Activated CD8-positive, alpha-beta memory T cell treated with anti-CD3 and anti-CD28 coated beads, Interleukin-2, amount 10 ng/mL, durations not matched to agents 7 days and 5 days (primary cell): Measurements from ENCODE around the gene UGT2B28. TPM values are rescaled to one million over a fixed set of nuclear protein-coding genes. Genes with fewer than 3 reads are reported as not detected.
"Not testable (repeated sequence)": the region's sequence is repeated elsewhere in the genome, so short reads cannot be mapped to it uniquely, and the experiment has no call there.

Source experiments
- ATAC-seq: fragments of 150-1000 bp; cut with Tn5 transposase; one replicate; pipeline ENCODE4 v1.10.0; 2021; ENCODE audit warnings: moderate library complexity
- CTCF ChIA-PET: fragments of 350-600 bp; sonication (Branson Sonifier 250); formaldehyde crosslinking; loops from one replicate; lab custom pipeline; 2021; ENCODE audit warnings: antibody characterized with exemption; lab: Charles Lee
- DNase-seq: peaks from one replicate; pipeline ENCODE4 v3.0.0-alpha.2; 2020
- H3K27ac Mint-ChIP-seq: one replicate; pipeline ENCODE4 v1.8.0; 2021; ENCODE audit warnings: mild to moderate bottlenecking, mixed read lengths
- H3K27me3 Mint-ChIP-seq: one replicate; pipeline ENCODE4 v1.8.0; 2021; ENCODE audit warnings: mixed read lengths
- H3K36me3 Mint-ChIP-seq: one replicate; pipeline ENCODE4 v1.8.0; 2021; ENCODE audit warnings: mild to moderate bottlenecking, mixed read lengths
- H3K4me1 Mint-ChIP-seq: one replicate; pipeline ENCODE4 v1.8.0; 2021; ENCODE audit warnings: mixed read lengths
- H3K4me3 Mint-ChIP-seq: one replicate; pipeline ENCODE4 v1.8.0; 2021; ENCODE audit warnings: mild to moderate bottlenecking, moderate library complexity, mixed read lengths
- H3K9me3 Mint-ChIP-seq: one replicate; pipeline ENCODE4 v1.8.0; 2022; ENCODE audit warnings: low read depth, mixed read lengths
- total RNA-seq, 2 experiments: library from RNA; stranded (reverse); gene quantifications; one replicate each; pipeline ENCODE4 v1.2.3, GENCODE V29; 2021

Gene UGT2B28
- total RNA-seq, 2 experiments from 2014 or later = not detected

DNA sequence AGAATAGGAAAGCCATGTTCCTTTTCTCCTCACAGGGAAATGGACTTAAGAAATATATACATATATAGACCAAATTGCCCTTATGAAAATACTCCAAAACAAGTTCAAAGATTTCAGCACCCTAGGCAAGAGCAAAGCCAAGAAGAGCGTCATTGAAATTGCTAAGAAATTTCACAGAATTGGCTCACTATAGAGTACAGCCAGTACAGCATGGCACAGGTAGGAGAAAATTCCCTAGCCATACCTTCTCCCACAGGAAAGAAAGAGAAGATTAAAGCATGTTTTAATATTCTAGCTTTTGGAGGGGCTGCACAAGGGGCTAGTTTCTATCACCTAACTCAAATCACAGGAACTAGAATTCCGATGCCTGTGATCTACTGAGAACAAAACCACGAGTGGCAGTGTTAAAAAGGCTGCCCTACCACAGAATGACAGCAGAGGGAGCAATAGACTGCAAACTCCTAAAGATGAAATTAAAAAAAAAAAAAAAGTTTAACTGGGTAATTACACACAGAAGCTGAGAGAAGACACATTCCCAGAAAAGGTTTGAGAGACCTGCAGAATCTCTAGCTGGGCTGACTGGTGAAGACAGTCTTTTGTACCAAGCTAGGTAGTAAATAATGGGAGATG, 37.5 kb downstream of the UGT2B28 start:
- H3K36me3 Mint-ChIP-seq, H3K27ac Mint-ChIP-seq, H3K9me3 Mint-ChIP-seq, ATAC-seq, H3K27me3 Mint-ChIP-seq, CTCF ChIA-PET, H3K4me3 Mint-ChIP-seq, H3K4me1 Mint-ChIP-seq, DNase-seq: not testable (repeated sequence)

- DNase-seq = no peak
- no peak overlapping the region for H3K4me3 Mint-ChIP-seq
- H3K27ac Mint-ChIP-seq = no peak overlapping the region
- CTCF ChIA-PET = interaction anchor here (0.8 kb wide), 1 partner anchor 12 kb away, joined by 3 read pairs; no protein-coding TSS in a partner anchor
- H3K36me3 Mint-ChIP-seq = no peaks in the 10 kb centered on the region
- H3K27me3 Mint-ChIP-seq = no peaks in the 10 kb centered on the region
- no peak for ATAC-seq
- H3K9me3 Mint-ChIP-seq = no peaks in the 10 kb centered on the region
- H3K4me1 Mint-ChIP-seq = no peaks in the 10 kb centered on the region
Observed at GRCh38 chr4:69321153-69321729, 41.0 kb downstream of the UGT2B28 start.

- ATAC-seq (no peak), DNase-seq (no peak)
- Mint-ChIP-seq H3K4me1 (no peaks in the 10 kb centered on the region), H3K27ac (no peak overlapping the region), H3K36me3 (no peaks in the 10 kb centered on the region), H3K4me3 (no peak overlapping the region), H3K27me3 (no peaks in the 10 kb centered on the region), H3K9me3 (no peaks in the 10 kb centered on the region)
- CTCF ChIA-PET = no interaction called here
Observed at GRCh38 chr4:69322055-69322454, 41.8 kb downstream of the UGT2B28 start.

DNA sequence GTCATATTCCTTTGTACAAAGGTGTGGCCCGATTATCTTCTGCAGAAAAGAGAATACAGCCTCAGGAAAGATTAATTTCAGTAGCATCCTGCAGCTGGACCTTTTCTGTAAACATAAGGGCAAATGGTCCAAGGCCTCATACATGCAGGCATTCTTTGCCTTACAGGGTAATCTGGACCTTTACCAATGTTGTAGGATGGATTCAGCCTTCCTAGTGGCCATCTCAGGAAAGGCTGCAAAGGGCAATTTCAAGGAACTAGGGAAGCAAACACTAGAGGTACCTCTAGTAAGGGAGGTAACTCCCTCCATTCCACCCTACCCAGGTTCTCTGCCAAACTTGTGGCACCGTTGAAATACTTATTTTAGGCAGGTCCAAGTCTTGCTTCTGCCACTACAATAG, 43.0 kb downstream of the UGT2B28 start:
- DNase-seq = no peak
- ATAC-seq = no peak
- no peak overlapping the region for H3K27ac Mint-ChIP-seq
- no peaks in the 10 kb centered on the region for H3K4me1 Mint-ChIP-seq
- no peaks in the 10 kb centered on the region for H3K27me3 Mint-ChIP-seq
- H3K4me3 Mint-ChIP-seq = no peak overlapping the region
- CTCF ChIA-PET = no interaction called here
- H3K9me3 Mint-ChIP-seq = no peaks in the 10 kb centered on the region
- no peaks in the 10 kb centered on the region for H3K36me3 Mint-ChIP-seq

GRCh38 chr4:69330345-69331047, 50.2 kb downstream of the UGT2B28 start:
- DNase-seq (no peak), ATAC-seq (no peak)
- Mint-ChIP-seq H3K36me3 (no peaks in the 10 kb centered on the region), H3K4me3 (no peak overlapping the region), H3K27ac (no peak overlapping the region), H3K9me3 (no peaks in the 10 kb centered on the region), H3K4me1 (no peaks in the 10 kb centered on the region), H3K27me3 (no peaks in the 10 kb centered on the region)
- CTCF ChIA-PET = no interaction called here

DNA sequence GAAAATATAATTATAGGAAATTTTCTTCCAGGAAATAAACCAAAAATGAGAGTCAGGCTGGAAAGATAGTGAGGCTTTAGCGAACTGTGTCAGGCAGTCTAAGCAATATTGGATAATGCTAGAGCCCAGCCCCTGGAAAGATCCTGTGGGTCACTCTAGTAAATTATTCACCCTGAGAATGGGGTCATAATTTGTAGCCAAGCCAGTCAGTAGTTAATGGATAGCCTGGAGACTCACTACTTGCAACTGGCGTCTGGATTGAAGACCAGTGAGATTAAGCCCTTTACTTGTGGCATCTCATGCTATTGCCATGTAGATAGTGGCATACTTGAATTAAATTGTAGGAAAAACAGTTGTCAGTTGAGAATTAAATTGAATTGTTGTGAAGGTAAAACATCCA, 51.0 kb downstream of the UGT2B28 start:
- DNase-seq, H3K9me3 Mint-ChIP-seq, H3K27me3 Mint-ChIP-seq, ATAC-seq, H3K27ac Mint-ChIP-seq, H3K4me1 Mint-ChIP-seq, CTCF ChIA-PET, H3K4me3 Mint-ChIP-seq, H3K36me3 Mint-ChIP-seq: not testable (repeated sequence)

DNA sequence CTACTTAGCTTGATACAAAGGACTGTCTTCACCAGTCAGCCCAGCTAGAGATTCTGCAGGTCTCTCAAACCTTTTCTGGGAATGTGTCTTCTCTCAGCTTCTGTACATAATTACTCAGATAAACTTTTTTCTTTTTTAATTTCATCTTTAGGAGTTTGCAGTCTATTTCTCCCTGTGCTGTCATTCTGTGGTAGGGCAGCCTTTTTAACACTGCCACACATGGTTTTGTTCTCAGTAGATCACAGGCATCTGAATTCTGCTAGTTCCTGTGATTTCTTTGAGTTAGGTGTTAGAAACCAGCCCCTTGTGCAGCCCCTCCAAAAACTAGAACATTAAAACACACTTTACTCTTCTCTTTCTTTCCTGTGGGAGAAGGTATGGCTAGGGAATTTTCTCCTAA, 55.2 kb downstream of the UGT2B28 start:
- H3K36me3 Mint-ChIP-seq, H3K4me1 Mint-ChIP-seq, DNase-seq, CTCF ChIA-PET, H3K27me3 Mint-ChIP-seq, H3K27ac Mint-ChIP-seq, H3K4me3 Mint-ChIP-seq, ATAC-seq, H3K9me3 Mint-ChIP-seq: not testable (repeated sequence)

GRCh38 chr4:69343114-69343513, 62.8 kb downstream of the UGT2B28 start:
- H3K27ac Mint-ChIP-seq, ATAC-seq, CTCF ChIA-PET, H3K4me3 Mint-ChIP-seq, H3K4me1 Mint-ChIP-seq, DNase-seq, H3K36me3 Mint-ChIP-seq, H3K27me3 Mint-ChIP-seq, H3K9me3 Mint-ChIP-seq: not testable (repeated sequence)

DNA sequence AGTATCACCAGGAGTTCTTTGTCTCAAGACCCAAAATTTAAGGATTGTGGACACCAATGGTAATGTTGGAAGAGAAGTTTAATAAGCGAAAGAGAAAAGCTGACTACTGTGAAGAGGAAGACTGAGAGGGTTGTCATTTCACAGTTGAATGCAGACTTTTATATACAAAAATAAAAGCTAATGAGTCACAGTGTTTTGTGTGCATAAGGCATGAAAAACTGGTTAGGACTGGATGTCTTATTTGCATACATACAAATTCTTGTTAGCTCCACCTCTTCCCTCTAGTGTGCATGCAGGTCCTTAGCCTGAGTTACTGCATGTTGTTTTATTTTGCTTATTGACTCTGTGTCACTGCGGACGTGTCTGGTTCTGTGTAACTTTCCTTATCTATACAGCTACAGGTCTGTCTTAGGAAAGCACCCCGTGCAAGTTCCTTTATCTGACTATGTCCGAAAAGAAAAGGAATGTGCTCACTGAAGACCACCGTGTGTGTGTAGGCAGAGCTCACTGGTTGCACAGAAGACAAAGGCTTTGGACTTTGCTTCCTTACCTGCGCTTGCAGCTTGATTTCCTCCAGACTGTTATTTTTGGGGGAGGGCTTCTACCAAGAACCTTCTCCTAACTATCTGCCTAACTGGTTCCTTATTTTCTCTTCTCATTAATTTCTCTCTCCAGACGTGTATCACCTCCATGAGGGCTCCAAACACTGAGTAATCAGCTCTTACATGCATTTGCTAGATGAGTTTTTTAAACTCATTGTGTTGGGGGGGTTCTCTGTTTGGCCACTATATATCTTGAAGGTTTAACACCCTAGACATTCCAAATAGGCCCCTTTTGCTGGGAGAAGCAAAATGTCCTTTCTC, 63.5 kb downstream of the UGT2B28 start:
- H3K9me3 Mint-ChIP-seq, DNase-seq, H3K4me1 Mint-ChIP-seq, H3K27ac Mint-ChIP-seq, H3K27me3 Mint-ChIP-seq, H3K4me3 Mint-ChIP-seq, ATAC-seq, CTCF ChIA-PET, H3K36me3 Mint-ChIP-seq: not testable (repeated sequence)

Other genes with a start within 250 kb of the UGT2B28 start
- not detected for gene UGT2B7, start 184.0 kb upstream of the UGT2B28 start, total RNA-seq
- not detected for gene UGT2B11, start 65.7 kb upstream of the UGT2B28 start, total RNA-seq
- not detected for gene UGT2B4, start 215.4 kb downstream of the UGT2B28 start, total RNA-seq